Activated CD4-positive, alpha-beta T cell treated with anti-CD3 and anti-CD28 coated beads for 1 hour (primary cell): Measurements from ENCODE around the gene PRUNE2.
"Not testable (repeated sequence)": the region's sequence is repeated elsewhere in the genome, so short reads cannot be mapped to it uniquely, and the experiment has no call there.

ENCODE experiments used
- DNase-seq: peaks from one replicate; pipeline ENCODE4 v3.0.0-alpha.2; 2020

PRUNE2 gene

GRCh38 chr9:76866689-76867088 lies 39.2 kb downstream of the PRUNE2 start:
- no peak for DNase-seq

GRCh38 chr9:76863832-76864231 lies 42.1 kb downstream of the PRUNE2 start:
- DNase-seq = no peak

- no peak for DNase-seq
These were observed 46.1 kb downstream of the PRUNE2 start for GRCh38 chr9:76859860-76860259.

- DNase-seq = not testable (repeated sequence)
These were observed 47.7 kb downstream of the PRUNE2 start for GRCh38 chr9:76858248-76858647.

- DNase-seq = no peak
These were observed 49.9 kb downstream of the PRUNE2 start for GRCh38 chr9:76856016-76856415.

GRCh38 chr9:76855015-76855414 lies 50.9 kb downstream of the PRUNE2 start:
- no peak for DNase-seq

- DNase-seq = no peak
These were observed 53.9 kb downstream of the PRUNE2 start for GRCh38 chr9:76852026-76852425.

- no peak for DNase-seq
These were observed 59.6 kb downstream of the PRUNE2 start for GRCh38 chr9:76846297-76846696.

- no peak for DNase-seq
These were observed 60.7 kb downstream of the PRUNE2 start for GRCh38 chr9:76845254-76845653.

- no peak for DNase-seq
These were observed 70.2 kb downstream of the PRUNE2 start for GRCh38 chr9:76835571-76836283.

GRCh38 chr9:76828447-76828846 lies 77.5 kb downstream of the PRUNE2 start:
- no peak for DNase-seq

- DNase-seq = no peak
These were observed 78.4 kb downstream of the PRUNE2 start for GRCh38 chr9:76827296-76828080.

GRCh38 chr9:76820431-76820830 lies 85.5 kb downstream of the PRUNE2 start:
- DNase-seq = no peak

GRCh38 chr9:76818271-76818670 lies 87.6 kb downstream of the PRUNE2 start:
- no peak for DNase-seq

GRCh38 chr9:76817489-76817888 lies 88.4 kb downstream of the PRUNE2 start:
- DNase-seq = no peak

- DNase-seq = no peak
These were observed 93.3 kb downstream of the PRUNE2 start for GRCh38 chr9:76812591-76812990.

- DNase-seq = no peak
These were observed 95.4 kb downstream of the PRUNE2 start for GRCh38 chr9:76810377-76810957.

GRCh38 chr9:76808636-76809035 lies 97.3 kb downstream of the PRUNE2 start:
- DNase-seq = no peak

- DNase-seq = no peak
These were observed 102.2 kb downstream of the PRUNE2 start for GRCh38 chr9:76803762-76804161.

GRCh38 chr9:76803083-76803482 lies 102.8 kb downstream of the PRUNE2 start:
- no peak for DNase-seq

GRCh38 chr9:76800901-76801300 lies 105.0 kb downstream of the PRUNE2 start:
- DNase-seq = no peak

- DNase-seq = no peak
These were observed 106.4 kb downstream of the PRUNE2 start for GRCh38 chr9:76799473-76799872.

- DNase-seq = no peak
These were observed 107.4 kb downstream of the PRUNE2 start for GRCh38 chr9:76798527-76798926.

GRCh38 chr9:76796296-76796695 lies 109.6 kb downstream of the PRUNE2 start:
- DNase-seq = no peak
